ENCODE results near the gene CSTPP1. TPM values are rescaled to one million over a fixed set of nuclear protein-coding genes. Genes with fewer than 3 reads are reported as not detected.

Gene CSTPP1
- polyA plus RNA-seq, 1 donor (not counting 4 experiments of a cell fraction or from before 2014, with no cell fraction given) = 20.0 TPM

GRCh38 chr11:46892838-46893237, 43.7 kb upstream of the CSTPP1 start:
- peaks cover 7 to 15% of the 10 kb centered on the region in 2 experiments for H3K36me3 ChIP-seq (ENCODE audit: control insufficient read depth in 2 of 2, extremely low read depth in 1 of 2, insufficient read depth in 2 of 2, low read length in 2 of 2)
- no peaks in the 10 kb centered on the region for H3K79me2 ChIP-seq (ENCODE audit: control insufficient read depth, insufficient read depth, low read length)
- no peak for TF ChIP-seq CTCF (optimal IDR thresholded peaks at IDR 0.05 in 1 of 3, IDR thresholded peaks at IDR 0.05 in 1 of 3, conservative IDR thresholded peaks at IDR 0.05 in 1 of 3; ENCODE audit: extremely low read depth in 1 of 3, insufficient read depth in 2 of 3, low read length in 3 of 3)
- no peak for TF ChIP-seq EZH2 (IDR thresholded peaks at IDR 0.05; ENCODE audit: low read length)
- FAIRE-seq (no peak), DNase-seq (ENCODE audit: low read depth, low spot score) (no peak)
- H3K4me2 ChIP-seq (ENCODE audit: control insufficient read depth, extremely low read depth, insufficient read depth, low read depth, low read length) = no peak overlapping the region
- H3K27ac ChIP-seq (ENCODE audit: control insufficient read depth, insufficient read depth, low read length) = no peak overlapping the region
- H3K4me1 ChIP-seq (ENCODE audit: control insufficient read depth, extremely low read depth, insufficient read depth, low read length) = no peaks in the 10 kb centered on the region
- H3K9me3 ChIP-seq (ENCODE audit: control insufficient read depth, low read depth, low read length) = no peaks in the 10 kb centered on the region
- H3K27me3 ChIP-seq (ENCODE audit: control insufficient read depth, extremely low read depth, insufficient read depth, low read length) = no peaks in the 10 kb centered on the region
- H3K4me3 ChIP-seq (ENCODE audit: control insufficient read depth in 2 of 3, extremely low read depth in 1 of 3, insufficient read depth in 2 of 3, low read depth in 1 of 3, low read length in 3 of 3) = no peak overlapping the region
- dilution Hi-C loops (cut with MboI; ENCODE audit: extremely low pct_ligation_motif_present, low sequenced_read_pairs) = no loop called here
- H3K9ac ChIP-seq (ENCODE audit: control insufficient read depth, extremely low read depth, insufficient read depth, low read length) = no peak overlapping the region
- H4K20me1 ChIP-seq (ENCODE audit: control insufficient read depth, extremely low read depth, insufficient read depth, low read length) = no peaks in the 10 kb centered on the region
- H2AFZ ChIP-seq (ENCODE audit: control insufficient read depth, low read length) = no peak overlapping the region
- H3K9me1 ChIP-seq (ENCODE audit: control insufficient read depth, extremely low read depth, insufficient read depth, low read length) = no peaks in the 10 kb centered on the region

GRCh38 chr11:46894506-46894905, 42.1 kb upstream of the CSTPP1 start:
- Histone ChIP-seq H3K9me1 (ENCODE audit: control insufficient read depth, extremely low read depth, insufficient read depth, low read length) (no peaks in the 10 kb centered on the region), H3K9ac (ENCODE audit: control insufficient read depth, extremely low read depth, insufficient read depth, low read length) (no peak overlapping the region), H3K4me2 (ENCODE audit: control insufficient read depth, extremely low read depth, insufficient read depth, low read depth, low read length) (no peak overlapping the region), H3K27me3 (ENCODE audit: control insufficient read depth, extremely low read depth, insufficient read depth, low read length) (no peaks in the 10 kb centered on the region), H3K4me3 (ENCODE audit: control insufficient read depth in 2 of 3, extremely low read depth in 1 of 3, insufficient read depth in 2 of 3, low read depth in 1 of 3, low read length in 3 of 3) (no peak overlapping the region), H4K20me1 (ENCODE audit: control insufficient read depth, extremely low read depth, insufficient read depth, low read length) (no peaks in the 10 kb centered on the region), H2AFZ (ENCODE audit: control insufficient read depth, low read length) (no peak overlapping the region), H3K79me2 (ENCODE audit: control insufficient read depth, insufficient read depth, low read length) (no peaks in the 10 kb centered on the region), H3K4me1 (ENCODE audit: control insufficient read depth, extremely low read depth, insufficient read depth, low read length) (no peaks in the 10 kb centered on the region), H3K36me3 (ENCODE audit: control insufficient read depth in 2 of 2, extremely low read depth in 1 of 2, insufficient read depth in 2 of 2, low read length in 2 of 2) (peaks cover 5 to 12% of the 10 kb centered on the region in 2 experiments), H3K9me3 (ENCODE audit: control insufficient read depth, low read depth, low read length) (no peaks in the 10 kb centered on the region), H3K27ac (ENCODE audit: control insufficient read depth, insufficient read depth, low read length) (no peak overlapping the region)
- dilution Hi-C loops (cut with MboI; ENCODE audit: extremely low pct_ligation_motif_present, low sequenced_read_pairs) = no loop called here
- TF ChIP-seq CTCF (optimal IDR thresholded peaks at IDR 0.05 in 1 of 3, IDR thresholded peaks at IDR 0.05 in 1 of 3, conservative IDR thresholded peaks at IDR 0.05 in 1 of 3; ENCODE audit: extremely low read depth in 1 of 3, insufficient read depth in 2 of 3, low read length in 3 of 3) (no peak), EZH2 (IDR thresholded peaks at IDR 0.05; ENCODE audit: low read length) (no peak)
- no peak for DNase-seq (ENCODE audit: low read depth, low spot score)
- FAIRE-seq = no peak
